DMS153 (cell line): ENCODE results near the gene EIF3A.
A peak's percentile ranks its signal among the peaks of the same experiment; 100 is the strongest.
"Not testable (repeated sequence)": the region's sequence is repeated elsewhere in the genome, so short reads cannot be mapped to it uniquely, and the experiment has no call there.

Source experiments
- DNase-seq: peaks from one replicate; lab custom pipeline; 2025; lab: John Stamatoyannopoulos, UW

Gene EIF3A

GRCh38 chr10:119080521-119081259 lies at the start of gene EIF3A:
EIF3A (minus strand) TSS chr10:119080817; CDS start chr10:119080676, 141 bp downstream.
- peak; percentile 61 for DNase-seq

GRCh38 chr10:119129721-119130120 lies 49.1 kb upstream of the EIF3A start:
- DNase-seq, result no peak

DNA sequence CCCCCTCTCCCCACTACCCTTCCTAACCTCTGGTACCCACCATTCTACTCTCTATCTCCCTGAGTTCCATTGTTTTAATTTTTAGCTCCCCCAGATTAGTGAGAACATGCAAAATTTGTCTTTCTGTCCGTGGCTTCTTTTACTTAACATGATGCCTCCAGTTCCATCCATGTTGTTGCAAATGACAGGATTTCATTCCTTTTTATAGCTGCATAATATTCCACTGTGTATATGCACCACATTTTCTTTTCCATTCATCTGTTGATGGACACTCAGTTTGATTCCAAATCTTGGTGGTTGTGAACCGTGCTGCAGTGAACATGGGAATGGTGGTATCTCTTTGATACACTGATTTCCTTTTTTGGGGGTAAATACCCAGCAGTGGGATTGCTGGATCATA lies 45.3 kb upstream of the EIF3A start:
- no peak for DNase-seq

DNA sequence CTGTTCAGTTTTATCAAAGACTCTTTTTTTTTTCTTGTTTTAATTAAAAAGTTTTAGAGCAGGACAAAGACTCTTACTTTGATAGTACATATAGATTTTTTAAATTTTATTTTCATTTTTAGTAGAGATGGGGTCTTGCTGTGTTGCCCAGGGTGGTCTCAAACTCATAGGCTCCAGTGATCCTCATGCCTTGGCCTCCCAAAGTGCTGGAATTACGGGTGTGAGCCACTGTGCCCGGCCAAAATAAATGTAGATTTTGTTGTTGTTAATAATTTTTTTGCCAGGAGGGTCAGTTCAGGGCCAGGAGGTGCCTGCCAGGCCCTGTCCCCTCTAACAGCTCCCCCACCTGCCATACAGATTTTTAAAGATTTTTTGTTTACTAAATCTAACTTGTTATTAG lies 40.3 kb upstream of the EIF3A start:
- DNase-seq, result no peak

GRCh38 chr10:119120413-119120867 lies 39.8 kb upstream of the EIF3A start:
- DNase-seq, result no peak

GRCh38 chr10:119119400-119119799 lies 38.8 kb upstream of the EIF3A start:
- DNase-seq, result no peak

GRCh38 chr10:119118231-119118630 lies 37.6 kb upstream of the EIF3A start:
- DNase-seq, result no peak

- no peak for DNase-seq
These were observed 35.8 kb upstream of the EIF3A start for GRCh38 chr10:119116326-119116951.

- no peak for DNase-seq
These were observed 35.3 kb upstream of the EIF3A start for GRCh38 chr10:119115926-119116325.

GRCh38 chr10:119113751-119114732 lies 33.4 kb upstream of the EIF3A start:
- DNase-seq, result no peak

DNA sequence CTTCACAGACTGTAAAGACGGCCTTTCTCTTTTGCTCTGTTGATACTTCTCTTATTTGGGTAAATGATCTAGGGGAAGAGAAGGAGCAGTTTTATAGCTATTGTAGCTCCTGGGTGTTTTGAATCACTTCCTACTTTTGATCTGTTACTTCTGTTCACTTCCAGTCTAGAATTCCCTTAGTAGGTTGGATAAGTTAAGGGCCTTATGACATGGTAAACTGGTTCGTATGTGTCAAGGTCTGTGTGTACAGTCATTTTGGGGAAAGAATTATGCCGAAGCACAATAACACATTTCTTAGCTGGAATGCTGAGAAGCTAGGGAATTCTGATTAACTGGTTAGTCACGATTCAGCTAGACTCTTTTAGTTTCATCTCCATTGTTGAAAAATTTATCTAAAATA lies 31.4 kb upstream of the EIF3A start:
- no peak for DNase-seq

- DNase-seq, result not testable (repeated sequence)
These were observed 27.2 kb upstream of the EIF3A start for GRCh38 chr10:119107771-119108170.

DNA sequence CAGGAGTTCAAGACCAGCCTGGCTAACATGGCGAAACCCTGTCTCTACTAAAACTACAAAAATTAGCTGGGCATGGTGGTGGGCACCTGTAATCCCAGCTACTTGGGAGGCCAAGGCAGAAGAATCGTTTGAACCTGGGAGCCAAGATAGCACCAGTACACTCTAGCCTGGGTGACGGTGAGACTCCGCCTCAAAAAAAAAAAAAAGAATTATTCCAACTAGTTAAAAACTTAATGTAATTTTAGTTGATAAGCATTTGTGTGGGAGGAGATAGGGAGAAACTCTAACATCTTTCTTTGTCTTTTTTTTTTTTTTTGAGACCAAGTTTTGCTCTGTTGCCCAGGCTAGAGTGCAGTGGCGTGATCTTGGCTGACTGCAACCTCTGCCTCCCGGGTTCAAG lies 26.5 kb upstream of the EIF3A start:
- not testable (repeated sequence) for DNase-seq

DNA sequence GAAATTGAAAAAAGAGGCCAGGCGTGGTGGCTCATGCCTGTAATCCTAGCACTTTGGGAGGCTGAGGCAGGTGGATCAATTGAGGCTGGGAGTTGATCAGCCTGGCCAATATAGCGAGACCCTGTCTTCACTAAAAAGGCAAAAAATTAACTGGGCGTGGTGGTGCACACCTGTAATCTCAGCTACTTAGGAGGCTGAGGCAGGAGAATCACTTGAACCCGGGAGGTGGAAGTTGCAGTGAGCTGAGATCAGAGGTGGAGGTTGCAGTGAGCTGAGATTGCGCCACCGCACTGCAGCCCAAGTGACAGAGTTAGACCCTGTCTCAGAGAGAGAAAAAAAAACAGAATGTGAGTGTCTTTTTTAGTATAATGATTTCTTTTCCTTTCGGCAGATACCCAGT lies 25.3 kb upstream of the EIF3A start:
- not testable (repeated sequence) for DNase-seq

DNA sequence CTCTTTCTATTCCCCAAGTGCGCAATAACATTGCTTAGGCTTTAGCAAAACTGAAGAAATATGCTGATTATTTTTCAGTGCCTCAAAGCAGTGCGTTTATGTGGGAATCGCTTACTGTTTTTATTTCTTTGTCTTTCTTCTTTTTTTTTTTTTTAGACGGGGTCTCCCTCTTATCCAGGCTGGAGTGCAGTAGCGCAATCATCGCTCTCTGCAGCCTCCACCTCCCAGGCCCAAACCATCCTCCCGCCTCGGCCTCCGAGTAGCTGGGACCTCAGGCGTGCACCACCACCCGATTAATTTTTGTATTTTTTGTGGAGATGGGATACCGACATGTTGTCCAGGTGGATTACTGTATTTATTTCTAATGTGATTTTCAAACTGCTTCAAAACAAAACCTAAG lies 24.5 kb upstream of the EIF3A start:
- no peak for DNase-seq

GRCh38 chr10:119104654-119105015 lies 24.0 kb upstream of the EIF3A start:
- DNase-seq, result no peak

DNA sequence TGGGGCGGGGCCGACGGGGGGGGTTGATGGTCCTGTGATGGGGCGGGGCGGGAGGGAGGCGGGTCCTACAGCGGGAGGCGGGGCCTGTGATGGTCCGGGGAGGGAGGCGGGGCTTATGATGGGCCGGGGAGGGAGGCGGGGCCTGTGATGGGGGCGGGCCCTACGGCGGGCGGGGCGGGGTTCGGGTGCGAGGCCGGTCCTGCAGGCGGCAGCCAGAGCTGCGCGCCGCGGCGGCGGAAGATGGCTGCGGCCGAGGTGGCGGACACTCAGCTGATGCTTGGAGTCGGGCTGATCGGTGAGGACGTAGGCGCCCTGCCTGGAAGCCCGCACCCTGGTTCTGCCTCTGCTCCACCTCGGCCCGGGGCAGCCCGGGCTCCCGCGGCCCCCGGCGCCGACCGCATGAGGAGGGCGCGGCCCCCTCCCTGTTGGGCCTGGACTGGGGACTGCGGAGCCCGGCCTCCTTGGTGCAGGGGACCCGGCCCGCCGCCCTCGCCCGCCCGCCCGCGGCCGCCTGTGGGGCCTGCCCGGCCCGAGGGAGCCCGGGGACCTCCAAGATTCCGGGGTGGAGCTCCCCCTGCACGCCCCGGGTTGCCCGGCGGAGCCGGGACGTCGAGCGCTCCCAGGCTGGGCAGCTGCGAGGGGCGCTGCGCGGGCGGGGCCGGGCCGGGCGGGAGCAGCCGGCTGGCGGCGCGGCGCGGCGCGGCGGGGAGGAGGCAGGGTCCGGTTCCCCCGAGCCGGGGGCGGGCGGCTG lies 23.5 kb upstream of the EIF3A start, which contains the start of gene DENND10:
TSS of gene DENND10 (plus strand) at position 211 of the 751 bp plus-strand sequence. CDS start at position 241, 30 bp downstream.
- peak; percentile 21 for DNase-seq

GRCh38 chr10:119103241-119103902 lies 22.8 kb upstream of the EIF3A start:
- DNase-seq, result no peak

DNA sequence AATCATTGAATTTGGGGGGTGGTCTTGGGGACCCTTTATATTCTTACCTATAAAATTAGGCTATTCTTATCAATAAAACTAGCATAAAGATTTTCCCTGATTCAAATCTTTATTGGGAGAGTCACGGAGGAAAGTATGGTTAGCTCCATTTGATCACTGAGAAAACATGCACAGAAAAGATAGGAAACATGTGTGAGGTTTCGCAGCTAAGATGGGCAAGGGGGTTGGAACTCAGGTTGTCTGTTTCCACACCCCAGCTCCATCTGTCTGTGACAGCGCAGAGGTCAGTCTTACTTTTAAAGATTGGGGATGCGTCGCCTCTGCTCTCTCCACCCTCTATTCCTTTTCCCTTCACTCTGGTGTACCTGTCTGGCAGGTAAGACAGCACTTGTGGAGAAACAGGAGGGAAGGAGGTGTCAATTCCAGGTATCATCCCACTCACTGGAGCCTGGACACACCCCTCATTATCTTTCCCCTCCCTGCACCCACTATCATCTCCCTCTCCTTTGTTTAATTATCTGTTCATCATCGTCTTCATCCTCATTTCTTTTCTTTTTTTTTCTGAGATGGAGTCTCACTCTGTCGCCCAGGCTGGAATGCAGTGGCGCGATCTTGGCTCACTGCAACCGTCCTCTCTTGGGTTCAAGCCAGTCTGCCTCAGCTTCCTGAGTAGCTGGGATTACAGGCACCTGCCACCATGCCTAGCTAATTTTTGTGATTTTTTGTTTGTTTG lies 20.9 kb upstream of the EIF3A start:
- DNase-seq, result no peak
